C4-2B (cell line): ENCODE results near the gene LEFTY1.

ENCODE experiments used
- H3K27ac ChIP-seq: fragments of 450-650 bp; 2 replicates; pipeline ENCODE4 v1.5.1; 2017
- CTCF ChIP-seq: fragments of 450-650 bp; conservative IDR thresholded peaks from 2 replicates; pipeline ENCODE4 v1.5.1; 2017; ENCODE audit warnings: mild to moderate bottlenecking
- ZFX ChIP-seq: fragments of 450-650 bp; IDR thresholded peaks from 2 replicates; pipeline ENCODE4 v1.6.1; 2017

LEFTY1 gene

GRCh38 chr1:225897595-225898514, 8.9 kb upstream of the LEFTY1 start:
- TF ChIP-seq ZFX (no peak), CTCF (no peak)
- H3K27ac ChIP-seq = peak overlapping the region; percentile 9; the same call in 1 of the 2 replicates

GRCh38 chr1:225896937-225897549, 8.1 kb upstream of the LEFTY1 start:
- TF ChIP-seq CTCF (no peak), ZFX (no peak)

GRCh38 chr1:225896494-225896893, 7.5 kb upstream of the LEFTY1 start:
- H3K27ac ChIP-seq = no peak overlapping the region
- TF ChIP-seq ZFX = no peak
- TF ChIP-seq CTCF = no peak

More at GRCh38 chr1:225896937-225897549, 8.1 kb upstream of the LEFTY1 start:
- peak overlapping the region; percentile 9; the same call in 1 of the 2 replicates for H3K27ac ChIP-seq

GRCh38 chr1:225892307-225892706, 3.4 kb upstream of the LEFTY1 start:
- no peak overlapping the region for H3K27ac ChIP-seq
- no peak for TF ChIP-seq ZFX
- TF ChIP-seq CTCF = no peak

GRCh38 chr1:225891229-225891972, 2.5 kb upstream of the LEFTY1 start:
- TF ChIP-seq CTCF (no peak), ZFX (no peak)
- H3K27ac ChIP-seq = no peak overlapping the region

GRCh38 chr1:225890346-225891228, 1.6 kb upstream of the LEFTY1 start:
- no peak for TF ChIP-seq ZFX
- no peak for TF ChIP-seq CTCF
- no peak overlapping the region for H3K27ac ChIP-seq
